ENCODE measurements around the gene FCAMR.

FCAMR gene

GRCh38 chr1:207017615-207018559 is 47.6 kb upstream of the FCAMR start:
- Histone ChIP-seq H3K27ac (no peak overlapping the region), H3K4me1 (ENCODE audit: low read depth, poor library complexity, severe bottlenecking) (no peaks in the 10 kb centered on the region), H3K4me2 (no peak overlapping the region)

GRCh38 chr1:207015791-207016190 is 45.5 kb upstream of the FCAMR start:
- no peak overlapping the region for H3K4me3 ChIP-seq (IDR thresholded peaks at IDR 0.05; ENCODE audit: insufficient read depth, low read depth, low read length)
- no peaks in the 10 kb centered on the region for H3K36me3 ChIP-seq (ENCODE audit: insufficient read depth)
- H2AFZ ChIP-seq (ENCODE audit: low read depth) = no peak overlapping the region
- H3K9ac ChIP-seq = no peak overlapping the region
- H4K20me1 ChIP-seq (ENCODE audit: insufficient read depth) = no peaks in the 10 kb centered on the region
- H3K27me3 ChIP-seq (ENCODE audit: insufficient read depth, low read depth) = no peaks in the 10 kb centered on the region
- H3K4me1 ChIP-seq (ENCODE audit: low read depth, poor library complexity, severe bottlenecking) = no peaks in the 10 kb centered on the region
- no peak overlapping the region for H3K27ac ChIP-seq
- no peaks in the 10 kb centered on the region for H3K79me2 ChIP-seq (ENCODE audit: insufficient read depth, low read depth)
- H3K4me2 ChIP-seq = no peak overlapping the region
- TF ChIP-seq CTCF (conservative IDR thresholded peaks at IDR 0.05; ENCODE audit: low read depth, low read length) = no peak

More at GRCh38 chr1:207017615-207018559, 47.6 kb upstream of the FCAMR start:
- Histone ChIP-seq H3K9ac (no peak overlapping the region), H3K4me3 (IDR thresholded peaks at IDR 0.05; ENCODE audit: insufficient read depth, low read depth, low read length) (no peak overlapping the region), H3K79me2 (ENCODE audit: insufficient read depth, low read depth) (no peaks in the 10 kb centered on the region), H4K20me1 (ENCODE audit: insufficient read depth) (no peaks in the 10 kb centered on the region), H2AFZ (ENCODE audit: low read depth) (no peak overlapping the region), H3K36me3 (ENCODE audit: insufficient read depth) (no peaks in the 10 kb centered on the region), H3K27me3 (ENCODE audit: insufficient read depth, low read depth) (no peaks in the 10 kb centered on the region)
- TF ChIP-seq CTCF (conservative IDR thresholded peaks at IDR 0.05; ENCODE audit: low read depth, low read length) = no peak

GRCh38 chr1:207014728-207015127 is 44.5 kb upstream of the FCAMR start:
- H3K27ac ChIP-seq = no peak overlapping the region
- H3K36me3 ChIP-seq (ENCODE audit: insufficient read depth) = no peaks in the 10 kb centered on the region
- H3K79me2 ChIP-seq (ENCODE audit: insufficient read depth, low read depth) = no peaks in the 10 kb centered on the region
- no peak overlapping the region for H3K9ac ChIP-seq
- no peaks in the 10 kb centered on the region for H4K20me1 ChIP-seq (ENCODE audit: insufficient read depth)
- no peak for TF ChIP-seq CTCF (conservative IDR thresholded peaks at IDR 0.05; ENCODE audit: low read depth, low read length)
- H2AFZ ChIP-seq (ENCODE audit: low read depth) = no peak overlapping the region
- H3K27me3 ChIP-seq (ENCODE audit: insufficient read depth, low read depth) = no peaks in the 10 kb centered on the region
- H3K4me3 ChIP-seq (IDR thresholded peaks at IDR 0.05; ENCODE audit: insufficient read depth, low read depth, low read length) = no peak overlapping the region
- no peak overlapping the region for H3K4me2 ChIP-seq
- no peaks in the 10 kb centered on the region for H3K4me1 ChIP-seq (ENCODE audit: low read depth, poor library complexity, severe bottlenecking)

- no peak for TF ChIP-seq CTCF (conservative IDR thresholded peaks at IDR 0.05; ENCODE audit: low read depth, low read length)
- H3K4me2 ChIP-seq = no peak overlapping the region
- no peak overlapping the region for H3K4me3 ChIP-seq (IDR thresholded peaks at IDR 0.05; ENCODE audit: insufficient read depth, low read depth, low read length)
- H3K36me3 ChIP-seq (ENCODE audit: insufficient read depth) = no peaks in the 10 kb centered on the region
- H3K27ac ChIP-seq = no peak overlapping the region
- no peak overlapping the region for H3K9ac ChIP-seq
- no peak overlapping the region for H2AFZ ChIP-seq (ENCODE audit: low read depth)
- H4K20me1 ChIP-seq (ENCODE audit: insufficient read depth) = no peaks in the 10 kb centered on the region
- no peaks in the 10 kb centered on the region for H3K4me1 ChIP-seq (ENCODE audit: low read depth, poor library complexity, severe bottlenecking)
- H3K27me3 ChIP-seq (ENCODE audit: insufficient read depth, low read depth) = no peaks in the 10 kb centered on the region
- H3K79me2 ChIP-seq (ENCODE audit: insufficient read depth, low read depth) = no peaks in the 10 kb centered on the region
Measured at GRCh38 chr1:207013321-207014085, 43.2 kb upstream of the FCAMR start.
